Stimulated activated CD4-positive, alpha-beta T cell treated with anti-CD3 and anti-CD28 coated beads, Interleukin-4, amount 100 ng/mL, for 1 hour (primary cell): Measurements from ENCODE around the gene PI3.

Experiments used
- DNase-seq: peaks from one replicate; pipeline ENCODE4 v3.0.0-alpha.2; 2020

PI3 gene

DNA sequence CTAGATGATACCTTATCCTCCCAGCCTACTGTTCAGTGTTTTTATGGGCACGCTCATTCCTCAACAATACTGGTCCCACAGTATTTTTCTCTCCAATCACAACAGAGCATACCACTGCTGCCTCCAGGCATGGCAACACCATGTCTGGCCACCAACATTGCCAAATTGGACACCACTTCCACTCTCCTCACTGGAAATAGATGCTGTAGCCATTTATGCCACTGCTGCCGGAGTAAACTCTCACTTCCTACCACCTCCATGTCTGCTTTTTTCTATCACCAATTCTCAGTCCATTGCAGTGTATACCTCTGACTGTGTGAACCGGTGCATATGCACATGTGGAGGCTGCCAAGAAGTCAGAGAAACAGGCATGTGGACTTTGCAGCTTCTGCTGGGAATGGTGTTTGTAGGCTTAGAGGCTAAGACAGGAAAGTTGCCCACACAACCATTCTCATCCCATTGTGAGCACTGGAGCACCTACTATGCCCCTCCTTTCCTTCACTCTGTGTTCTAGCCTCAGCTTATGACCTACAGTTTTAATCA lies 14.4 kb downstream of the PI3 start:
- no peak for DNase-seq

DNA sequence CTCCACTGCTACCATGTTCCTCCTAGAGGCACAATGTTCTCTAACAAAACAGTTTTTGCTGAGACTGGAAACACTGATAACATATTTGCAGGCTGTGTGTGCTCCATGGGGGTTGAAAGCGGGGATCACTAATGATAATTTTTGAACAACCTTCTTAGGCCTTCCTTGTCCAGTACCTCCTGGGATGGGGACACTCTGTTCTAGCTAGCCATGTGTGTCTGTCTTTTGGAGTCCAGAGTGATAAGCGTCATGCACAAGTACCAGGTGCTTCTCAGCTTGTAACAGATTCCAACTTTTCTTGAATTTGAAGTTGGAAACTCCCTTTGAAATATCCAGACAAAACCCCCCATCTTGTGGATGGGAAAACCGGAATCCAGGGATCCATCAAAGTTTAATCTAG lies 15.2 kb downstream of the PI3 start:
- no peak for DNase-seq

DNA sequence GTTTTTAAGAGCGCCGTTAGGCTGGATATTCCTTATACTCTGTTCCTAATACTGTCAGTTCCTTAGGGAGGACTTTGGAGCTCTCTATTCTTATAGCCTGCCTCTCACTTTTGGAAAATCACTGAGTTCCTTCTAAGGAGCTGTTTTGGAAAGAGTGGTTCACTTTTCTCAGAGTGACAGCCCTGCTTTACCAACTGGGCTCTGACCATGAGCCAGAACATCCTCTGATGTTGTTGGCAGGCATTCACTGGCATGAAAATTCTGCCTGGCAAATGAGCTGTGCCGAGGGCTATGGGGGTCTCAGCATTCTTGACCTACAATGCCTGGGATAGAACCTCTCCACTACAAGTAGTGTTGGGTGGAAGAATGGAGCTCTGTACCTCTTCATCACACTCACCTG lies 17.2 kb downstream of the PI3 start:
- no peak for DNase-seq

DNA sequence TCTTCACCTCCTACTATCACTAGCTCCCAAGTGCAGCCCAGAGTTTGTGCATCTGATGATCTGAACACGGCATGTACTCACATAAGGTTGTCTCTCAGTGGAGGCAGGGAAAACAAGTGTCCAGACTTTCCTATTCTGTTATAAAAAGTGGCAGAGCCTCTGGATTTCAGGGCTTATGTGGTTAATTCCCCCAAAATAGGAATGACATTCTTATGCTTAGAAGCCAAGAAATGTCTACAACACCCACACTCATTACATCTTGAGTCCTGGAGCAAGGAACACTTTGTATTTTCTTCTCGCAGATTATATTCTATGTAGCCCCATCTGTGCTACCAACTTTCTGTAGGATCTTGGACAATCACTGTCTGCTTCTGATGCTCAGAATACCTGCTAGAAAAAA lies 18.6 kb downstream of the PI3 start:
- no peak for DNase-seq

DNA sequence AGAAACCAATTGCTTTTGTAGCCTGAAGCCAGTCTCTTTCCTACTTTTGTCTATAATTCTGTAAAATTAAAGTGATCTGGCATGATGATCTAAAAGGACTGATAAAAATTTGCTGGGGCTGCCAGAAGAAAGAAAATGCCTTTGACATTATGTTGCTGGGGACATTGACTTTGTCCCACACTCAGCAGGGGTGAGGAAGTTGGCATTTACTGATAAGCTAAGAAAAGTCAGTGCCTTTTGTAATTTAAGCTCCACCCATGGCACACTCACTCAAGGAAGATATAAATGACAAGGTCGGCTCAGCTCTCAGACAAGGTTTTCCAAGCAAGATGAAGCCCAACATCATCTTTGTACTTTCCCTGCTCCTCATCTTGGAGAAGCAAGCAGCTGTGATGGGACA lies 32.0 kb downstream of the PI3 start, which contains the start of gene SEMG1:
TSS of gene SEMG1 (plus strand) at position 309 of the 400 bp plus-strand sequence. CDS start at position 330, 21 bp downstream.
- no peak for DNase-seq

DNA sequence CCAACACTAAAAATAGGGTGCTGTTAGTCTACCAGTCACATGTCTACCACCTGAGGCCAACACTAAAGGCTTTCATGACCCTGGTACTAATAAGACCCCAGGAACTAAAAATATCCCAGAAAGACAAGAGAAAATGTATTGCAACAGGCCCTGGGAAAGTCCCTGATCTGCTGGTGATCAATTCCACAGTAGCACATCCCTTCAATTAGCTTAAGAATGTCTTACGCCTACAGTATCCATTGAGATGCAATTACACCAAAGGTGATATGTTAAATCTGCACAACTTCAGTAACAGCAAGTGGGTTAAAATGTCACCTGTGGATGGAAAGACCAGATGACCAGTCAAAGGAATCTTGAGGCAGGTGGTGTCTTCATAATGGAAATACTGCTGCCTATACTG lies 35.2 kb downstream of the PI3 start:
- DNase-seq, result no peak

DNA sequence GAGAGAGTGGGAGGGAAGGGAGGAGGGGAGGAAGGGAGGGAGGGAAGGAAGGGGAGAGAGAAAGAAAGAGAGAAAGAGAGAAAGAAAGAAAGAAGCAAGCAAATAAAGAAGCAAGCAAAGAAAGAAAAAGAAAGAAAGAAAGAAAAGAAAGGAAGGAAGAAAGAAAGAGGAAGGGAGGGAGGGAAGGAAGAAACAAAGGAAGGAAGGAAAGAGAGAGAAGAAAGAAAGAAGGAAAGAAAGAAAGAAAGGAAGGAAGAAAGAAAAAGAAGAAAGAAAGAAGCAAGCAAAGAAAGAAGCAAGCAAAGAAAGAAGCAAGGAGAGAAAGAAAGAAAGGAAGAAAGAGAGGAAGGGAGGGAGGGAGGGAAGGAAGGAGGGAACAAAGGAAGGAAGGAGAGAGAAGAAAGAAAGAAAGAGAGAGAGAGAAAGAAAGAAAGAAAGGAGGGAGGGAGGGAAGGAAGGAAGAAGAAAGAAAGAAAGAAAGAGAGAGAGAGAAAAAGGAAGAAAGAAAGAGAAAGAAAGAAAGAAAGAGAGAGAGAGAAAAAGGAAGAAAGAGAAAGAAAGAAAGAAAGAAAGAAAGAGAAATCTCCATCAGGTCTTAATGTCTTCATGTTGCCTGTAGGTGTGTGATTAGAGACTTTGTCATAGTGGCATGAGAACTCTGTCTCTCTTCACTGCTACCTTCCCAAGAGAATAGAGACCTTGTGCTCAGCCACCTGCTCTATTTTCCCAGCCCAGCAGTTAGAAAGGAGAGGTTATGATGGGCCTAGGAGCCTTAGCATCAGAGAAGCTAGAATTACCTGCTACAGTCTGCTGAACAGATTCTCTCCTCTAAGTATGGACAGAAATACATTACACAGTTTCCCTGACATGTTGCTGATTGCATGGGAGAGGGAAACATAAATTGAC lies 37.1 kb downstream of the PI3 start:
- no peak for DNase-seq

DNA sequence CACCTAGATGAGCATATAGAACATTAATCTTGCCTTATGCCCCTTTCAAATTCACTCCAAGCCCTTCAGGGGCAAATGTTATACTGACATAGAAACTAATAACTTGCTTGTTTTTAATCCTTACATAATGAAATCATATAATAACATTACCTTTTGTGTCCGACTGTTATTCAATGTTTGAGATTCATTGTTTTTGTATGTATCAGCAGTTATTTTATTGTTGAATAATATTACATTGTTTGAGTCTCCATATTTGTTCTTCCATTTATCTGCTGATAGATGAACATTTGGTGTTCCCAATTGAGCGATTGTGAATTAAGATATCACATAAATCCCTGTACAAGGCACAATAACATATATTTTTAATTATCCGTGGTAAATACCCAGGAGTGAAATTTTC lies 38.1 kb downstream of the PI3 start:
- no peak for DNase-seq

DNA sequence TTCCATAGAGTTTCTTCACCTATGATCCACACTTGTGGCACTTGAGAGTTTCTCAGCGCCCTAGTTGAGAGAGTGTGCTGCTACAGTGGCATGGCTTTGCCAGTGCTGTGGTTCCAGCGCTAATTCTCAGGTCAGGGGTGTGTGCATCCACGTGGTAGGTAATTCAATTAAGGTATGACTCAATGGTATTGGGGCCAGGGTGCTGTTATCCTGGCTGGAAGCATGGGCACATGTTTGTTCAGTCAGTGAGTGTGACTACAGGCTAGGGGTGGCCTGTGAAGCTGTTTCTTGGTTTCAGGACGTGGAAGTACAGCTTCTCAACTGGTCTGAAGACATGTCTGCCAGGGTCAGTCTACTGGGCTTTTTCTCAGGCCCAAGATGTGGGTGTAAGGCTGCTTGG lies 43.4 kb downstream of the PI3 start:
- no peak for DNase-seq

DNA sequence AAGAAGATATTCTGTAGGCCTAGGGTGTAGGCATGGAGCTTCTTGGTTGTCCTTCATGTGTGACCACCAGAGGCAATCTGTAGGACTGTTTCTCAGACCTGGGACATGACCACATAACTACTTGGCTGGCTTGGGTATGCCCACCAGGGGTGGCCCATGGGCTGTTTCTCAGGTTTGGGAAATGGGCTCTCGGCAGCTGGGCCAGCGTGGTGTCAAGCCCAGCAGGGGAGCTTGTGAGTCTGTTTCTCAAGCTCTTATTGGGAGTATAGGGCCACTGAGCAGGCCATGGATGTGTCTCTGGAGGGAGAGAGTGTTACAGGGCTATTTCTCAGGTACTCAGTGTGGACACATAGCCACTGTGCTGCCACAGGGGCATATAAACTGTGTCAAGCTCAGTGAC lies 43.9 kb downstream of the PI3 start:
- DNase-seq, result no peak

DNA sequence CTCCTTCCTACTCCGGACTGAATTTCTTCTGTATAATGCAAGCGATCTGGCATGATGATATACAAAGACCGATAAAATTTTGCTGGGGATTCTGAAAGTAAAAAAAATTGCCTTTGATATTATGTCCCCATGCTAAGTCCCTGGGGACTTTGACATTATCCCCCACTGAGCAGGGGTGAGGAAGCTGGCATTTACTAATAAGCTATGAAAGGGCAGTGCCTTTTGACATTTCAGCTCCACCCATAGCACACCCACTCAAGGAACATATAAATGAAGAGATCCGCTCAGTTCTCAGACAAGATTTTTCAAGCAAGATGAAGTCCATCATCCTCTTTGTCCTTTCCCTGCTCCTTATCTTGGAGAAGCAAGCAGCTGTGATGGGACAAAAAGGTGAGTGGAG lies 46.4 kb downstream of the PI3 start, which contains the start of gene SEMG2:
TSS of gene SEMG2 (plus strand) at position 298 of the 400 bp plus-strand sequence. CDS start at position 315, 17 bp downstream.
- DNase-seq, result no peak

DNA sequence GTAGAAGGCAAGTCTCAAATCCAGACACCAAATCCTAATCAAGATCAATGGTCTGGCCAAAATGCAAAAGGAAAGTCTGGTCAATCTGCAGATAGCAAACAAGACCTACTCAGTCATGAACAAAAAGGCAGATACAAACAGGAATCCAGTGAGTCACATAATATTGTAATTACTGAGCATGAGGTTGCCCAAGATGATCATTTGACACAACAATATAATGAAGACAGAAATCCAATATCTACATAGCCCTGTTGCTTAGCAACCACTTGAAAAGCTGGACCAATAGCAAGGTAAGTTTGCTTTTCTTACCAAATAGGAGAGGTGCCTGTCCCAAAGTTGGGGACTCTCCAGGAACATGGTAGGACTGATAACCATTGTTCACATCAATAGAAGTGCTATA lies 48.4 kb downstream of the PI3 start:
- no peak for DNase-seq
